Testis (tissue), 3 donors: Measurements from ENCODE around the gene HOXA3. TPM values are rescaled to one million over a fixed set of nuclear protein-coding genes. Genes with fewer than 3 reads are reported as not detected.

ENCODE experiments used
- DNase-seq: peaks from one replicate; pipeline ENCODE4 v3.0.0-alpha.2; 2019
- H3K27ac ChIP-seq, 2 donors: fragments of 200-600 bp; sonication (generic); one replicate each; pipeline ENCODE4 v1.5.1; 2019
- H3K27me3 ChIP-seq: fragments of 200-600 bp; sonication (generic); one replicate; pipeline ENCODE4 v1.5.1; 2019
- H3K36me3 ChIP-seq: fragments of 200-600 bp; sonication (generic); one replicate; pipeline ENCODE4 v1.5.1; 2017; ENCODE audit warnings: low read depth; ENCODE audit errors: missing control alignments
- H3K4me1 ChIP-seq: fragments of 200-600 bp; sonication (generic); one replicate; pipeline ENCODE4 v1.5.1; 2019
- H3K4me3 ChIP-seq, 2 donors: fragments of 200-600 bp; sonication (generic); one replicate each; pipeline ENCODE4 v1.5.1; 2017 to 2019
- H3K9me3 ChIP-seq: fragments of 200-600 bp; sonication (generic); one replicate; pipeline ENCODE4 v1.5.1; 2017
- CTCF ChIP-seq, 3 experiments: fragments of 450-650 bp in 2 of 3; fragments of 200-600 bp in 1 of 3; sonication (generic) in 1 of 3; IDR thresholded peaks; one replicate each; pipeline ENCODE4 v1.5.1; 2016 to 2019; ENCODE audit warnings: antibody characterized with exemption in 3 of 3, mild to moderate bottlenecking in 2 of 3, moderate library complexity in 1 of 3
- POLR2A ChIP-seq: fragments of 450-650 bp; IDR thresholded peaks from one replicate; pipeline ENCODE4 v1.6.1; 2017; ENCODE audit warnings: antibody characterized with exemption, mild to moderate bottlenecking, moderate library complexity
- WGBS, 2 donors: methylation state at CpG; one replicate each; pipeline ENCODE4 v1.1.5; 2018; 5-methylcytosine and 5-hydroxymethylcytosine counted together
- intact Hi-C: fragments of 100-400 bp; cut with DNase I; formaldehyde crosslinking; loops from one replicate; pipeline ENCODE4 v1.15.1; 2023; ENCODE audit warnings: low total_unique reads
- polyA plus RNA-seq: library from polyadenylated mRNA; stranded (reverse); fragments of 350-450 nt; fragmentation: Illumina TruSeq; extraction: RNeasy Lipid Tissue Mini Kit (QIAGEN cat#74804); gene quantifications from one replicate; pipeline ENCODE4 v1.2.3, GENCODE V29; 2014; ENCODE audit warnings: low read depth, low replicate concordance; ENCODE audit not compliant: insufficient read depth
- total RNA-seq, 2 donors: library from RNA; depleted of rRNA; stranded (reverse); fragments of >200 nt; gene quantifications; one replicate each; pipeline ENCODE4 v1.2.3, GENCODE V29; 2016

HOXA3 gene
- total and polyA plus RNA-seq, 3 donors from 2014 or later = 0.93 to 2.8 (median 2.4) TPM

- WGBS, 2 donors = 41 to 51% methylated on average over 24 to 30 of the region's 30 CpGs
- intact Hi-C loops = loop anchor here (10.0 kb wide), 1 partner anchor 787 kb away; no protein-coding TSS in a partner anchor
- Histone ChIP-seq H3K4me1 (peaks cover 10% of the 10 kb centered on the region), H3K36me3 (no peaks in the 10 kb centered on the region), H3K27me3 (peaks cover 4% of the 10 kb centered on the region), H3K9me3 (no peaks in the 10 kb centered on the region), H3K27ac (no peak overlapping the region), H3K4me3 (peak overlapping the region in 1 of 2 donors; percentile 62)
- no peak for DNase-seq
- TF ChIP-seq POLR2A (no peak), CTCF (IDR thresholded peaks at IDR 0.05) (no peak)
These were observed 9.6 kb upstream of the HOXA3 start for GRCh38 chr7:27161721-27162560.

DNA sequence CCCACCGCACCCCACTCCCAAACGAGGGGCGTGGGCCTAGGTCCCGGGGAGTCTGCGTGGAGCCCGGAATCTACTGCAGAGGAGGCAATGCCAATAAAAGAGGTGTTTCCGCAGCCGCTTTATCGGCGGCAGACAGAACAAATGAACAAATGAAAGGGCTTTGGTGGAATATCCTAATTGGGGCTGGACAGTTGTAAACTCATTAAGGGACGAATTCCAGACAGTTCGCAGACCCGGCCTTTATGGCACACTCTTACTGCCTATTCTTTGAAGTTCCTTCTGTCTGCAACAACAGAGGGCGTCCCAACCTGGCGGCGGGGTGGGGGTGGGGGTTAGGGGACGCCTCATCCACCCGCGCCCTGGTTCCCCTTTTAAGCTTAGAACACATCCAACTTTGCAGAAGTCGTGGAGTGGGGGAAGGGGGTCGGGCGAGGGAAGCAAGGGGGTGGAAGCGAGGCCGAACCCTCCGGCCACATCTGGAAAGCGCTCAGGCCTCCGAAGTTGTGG, 8.9 kb upstream of the HOXA3 start:
- peaks cover 10% of the 10 kb centered on the region for H3K4me1 ChIP-seq
- DNase-seq = no peak

GRCh38 chr7:27160546-27161213, 8.3 kb upstream of the HOXA3 start:
- no peaks in the 10 kb centered on the region for H3K9me3 ChIP-seq
- peak; percentile 95 for DNase-seq
- peaks cover 10% of the 10 kb centered on the region for H3K4me1 ChIP-seq
- peak overlapping the region; percentile 46 to 62 for H3K4me3 ChIP-seq
- 2 to 3% methylated on average over 24 to 42 of the region's 54 CpGs for WGBS, 2 donors
- TF ChIP-seq POLR2A = no peak
- peak; percentile 98 to 100 (median 99) for TF ChIP-seq CTCF (IDR thresholded peaks at IDR 0.05)
- H3K27ac ChIP-seq = no peak overlapping the region
- intact Hi-C loops = loop anchor here (10.0 kb wide), 1 partner anchor 786 kb away; no protein-coding TSS in a partner anchor
- H3K27me3 ChIP-seq = peaks cover 6% of the 10 kb centered on the region
- no peaks in the 10 kb centered on the region for H3K36me3 ChIP-seq

More for the DNA sequence above, 8.9 kb upstream of the HOXA3 start:
- TF ChIP-seq CTCF (IDR thresholded peaks at IDR 0.05) (peak in 1 of 3 experiments; percentile 45), POLR2A (no peak)
- intact Hi-C loops = loop anchor here (10.0 kb wide), 1 partner anchor 786 kb away; no protein-coding TSS in a partner anchor
- Histone ChIP-seq H3K27ac (no peak overlapping the region), H3K27me3 (peaks cover 1% of the 10 kb centered on the region), H3K4me3 (peak overlapping the region; percentile 46 to 62), H3K9me3 (no peaks in the 10 kb centered on the region), H3K36me3 (no peaks in the 10 kb centered on the region)
- 4 to 6% methylated on average over 19 to 27 of the region's 27 CpGs for WGBS, 2 donors

- intact Hi-C loops = loop anchor here (10.0 kb wide), 1 partner anchor 785 kb away; no protein-coding TSS in a partner anchor
- TF ChIP-seq CTCF (IDR thresholded peaks at IDR 0.05) (no peak), POLR2A (no peak)
- Histone ChIP-seq H3K4me1 (peaks cover 8% of the 10 kb centered on the region), H3K27ac (no peak overlapping the region), H3K27me3 (peaks cover 6% of the 10 kb centered on the region), H3K4me3 (peak overlapping the region; percentile 46 to 62), H3K36me3 (no peaks in the 10 kb centered on the region), H3K9me3 (no peaks in the 10 kb centered on the region)
- 56 to 58% methylated on average over 20 to 23 of the region's 23 CpGs for WGBS, 2 donors
- no peak for DNase-seq
These were observed 7.8 kb upstream of the HOXA3 start for GRCh38 chr7:27160145-27160545.
